ENCODE results near the gene DHX30.
"Not testable (repeated sequence)": the region's sequence is repeated elsewhere in the genome, so short reads cannot be mapped to it uniquely, and the experiment has no call there.

The DHX30 gene

DNA sequence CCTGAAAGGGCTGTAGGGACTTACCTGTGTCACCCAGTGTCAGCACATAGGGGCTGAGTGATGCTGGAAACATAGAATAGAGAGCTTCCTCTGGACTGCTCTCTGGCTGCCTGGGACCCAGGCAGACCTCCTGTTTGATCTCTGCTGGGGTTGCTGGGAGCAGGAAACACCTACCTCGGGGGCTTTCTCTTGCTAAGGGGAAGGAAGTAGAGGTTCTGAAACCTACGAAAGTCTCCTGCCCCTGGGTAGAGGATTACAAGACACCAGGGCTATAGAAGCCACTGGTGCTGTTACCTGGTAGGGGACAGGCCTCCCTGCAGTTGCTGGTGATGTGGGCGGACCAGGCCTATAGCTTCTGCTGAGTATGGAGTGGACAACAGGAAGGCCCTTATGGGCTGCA is 81.7 kb downstream of the DHX30 start:
- no peak for DNase-seq (ENCODE audit: low read depth)

DNA sequence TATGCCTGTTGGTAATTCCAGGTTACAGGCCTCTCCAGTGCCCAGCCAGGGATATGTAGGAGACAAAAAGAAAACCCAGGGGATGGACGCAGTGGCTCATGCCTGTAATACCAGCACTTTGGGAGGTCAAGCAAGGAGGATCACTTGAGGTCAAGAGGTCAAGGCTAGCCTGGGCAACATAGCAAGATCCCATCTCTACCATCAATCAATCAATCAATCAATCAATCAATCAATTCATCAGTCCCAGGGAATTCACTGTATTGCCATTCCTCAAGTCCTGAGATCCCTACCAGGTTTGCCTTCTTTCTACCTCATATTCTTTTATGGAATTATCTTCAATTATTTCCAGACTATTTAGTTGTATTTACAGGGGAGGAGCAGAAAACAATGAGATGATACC is 82.2 kb downstream of the DHX30 start:
- no peak for DNase-seq (ENCODE audit: low read depth)

DNA sequence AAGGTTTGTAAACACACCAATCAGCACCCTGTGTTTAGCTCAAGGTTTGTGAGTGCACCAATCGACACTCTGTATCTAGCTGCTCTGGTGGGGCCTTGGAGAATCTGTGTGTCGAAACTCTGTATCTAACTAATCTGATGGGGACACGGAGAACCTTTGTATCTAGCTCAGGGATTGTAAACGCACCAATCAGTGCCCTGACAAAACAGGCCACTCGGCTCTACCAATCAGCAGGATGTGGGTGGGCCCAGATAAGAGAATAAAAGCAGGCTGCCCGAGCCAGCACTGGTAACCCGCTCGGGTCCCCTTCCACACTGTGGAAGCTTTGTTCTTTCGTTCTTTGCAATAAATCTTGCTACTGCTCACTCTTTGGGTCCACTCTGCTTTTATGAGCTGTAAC is 85.1 kb downstream of the DHX30 start:
- DNase-seq (ENCODE audit: low read depth): not testable (repeated sequence)

DNA sequence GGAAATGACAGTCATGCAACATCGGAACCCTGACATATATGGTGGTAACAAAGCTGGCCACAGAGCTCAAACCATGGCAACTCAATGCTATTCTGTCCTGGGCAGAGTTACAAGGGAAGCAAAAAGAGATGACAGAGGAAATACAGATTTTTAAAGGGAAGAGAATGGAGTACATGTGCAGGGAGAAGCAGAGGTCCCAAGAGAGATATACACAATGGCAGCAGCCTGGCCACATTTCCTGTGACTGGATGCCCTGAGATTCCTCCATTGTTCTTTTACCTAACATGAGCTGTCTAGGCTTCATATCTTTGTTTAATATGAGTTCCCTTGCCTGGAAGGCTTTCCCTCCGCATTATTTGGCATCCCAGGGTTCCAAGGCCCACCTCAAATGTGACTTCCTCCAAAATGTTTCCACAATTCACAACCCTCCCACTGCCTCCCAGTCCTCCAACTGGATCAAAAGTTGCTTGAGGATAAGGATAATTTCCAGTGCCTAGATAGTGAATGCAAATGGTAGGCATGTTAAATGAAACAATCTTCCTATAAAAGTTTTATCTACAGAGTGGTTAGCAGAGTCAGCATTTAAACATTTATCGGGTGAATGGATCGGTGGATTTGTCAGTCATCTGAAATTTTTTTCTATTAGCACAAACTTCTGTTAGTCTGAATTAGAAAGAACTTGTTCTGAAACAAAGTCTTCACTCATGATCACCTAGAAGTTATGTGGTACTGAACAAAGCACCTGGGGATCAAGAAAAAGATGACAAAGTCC is 86.2 kb downstream of the DHX30 start:
- no peak for DNase-seq (ENCODE audit: low read depth)

DNA sequence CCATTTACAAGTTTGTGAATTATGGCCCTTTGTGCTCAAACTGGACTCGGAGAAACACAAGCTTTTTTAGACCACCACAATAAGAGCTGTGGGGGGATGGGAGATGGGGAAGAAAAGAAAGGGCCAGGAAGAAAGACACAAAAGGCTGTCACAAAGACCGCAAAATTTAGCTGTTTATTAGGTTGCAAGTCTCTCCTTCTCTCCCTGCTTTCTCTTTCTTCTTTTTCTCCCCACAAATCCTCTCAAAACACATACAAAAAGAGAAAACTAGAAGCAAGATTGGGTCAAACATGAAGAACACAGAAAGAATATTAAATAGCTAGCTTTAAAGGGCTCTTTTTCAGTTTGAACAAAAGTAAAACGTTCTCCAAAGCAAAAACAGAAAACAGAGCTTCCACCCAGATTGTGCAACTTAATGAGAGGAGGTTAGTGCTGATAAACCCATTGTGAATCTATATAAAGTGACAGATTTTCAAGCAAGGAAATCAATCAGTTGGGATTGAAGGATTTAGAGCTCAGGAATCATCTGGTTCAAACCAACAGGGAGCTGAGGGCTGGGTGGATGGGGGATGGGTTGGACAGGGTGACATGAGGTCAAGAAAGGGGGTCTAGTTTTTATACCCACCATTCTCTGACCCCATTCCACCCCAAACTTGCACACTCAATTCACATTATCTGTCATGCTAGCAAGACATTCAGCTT is 87.3 kb downstream of the DHX30 start:
- DNase-seq (ENCODE audit: low read depth): no peak

DNA sequence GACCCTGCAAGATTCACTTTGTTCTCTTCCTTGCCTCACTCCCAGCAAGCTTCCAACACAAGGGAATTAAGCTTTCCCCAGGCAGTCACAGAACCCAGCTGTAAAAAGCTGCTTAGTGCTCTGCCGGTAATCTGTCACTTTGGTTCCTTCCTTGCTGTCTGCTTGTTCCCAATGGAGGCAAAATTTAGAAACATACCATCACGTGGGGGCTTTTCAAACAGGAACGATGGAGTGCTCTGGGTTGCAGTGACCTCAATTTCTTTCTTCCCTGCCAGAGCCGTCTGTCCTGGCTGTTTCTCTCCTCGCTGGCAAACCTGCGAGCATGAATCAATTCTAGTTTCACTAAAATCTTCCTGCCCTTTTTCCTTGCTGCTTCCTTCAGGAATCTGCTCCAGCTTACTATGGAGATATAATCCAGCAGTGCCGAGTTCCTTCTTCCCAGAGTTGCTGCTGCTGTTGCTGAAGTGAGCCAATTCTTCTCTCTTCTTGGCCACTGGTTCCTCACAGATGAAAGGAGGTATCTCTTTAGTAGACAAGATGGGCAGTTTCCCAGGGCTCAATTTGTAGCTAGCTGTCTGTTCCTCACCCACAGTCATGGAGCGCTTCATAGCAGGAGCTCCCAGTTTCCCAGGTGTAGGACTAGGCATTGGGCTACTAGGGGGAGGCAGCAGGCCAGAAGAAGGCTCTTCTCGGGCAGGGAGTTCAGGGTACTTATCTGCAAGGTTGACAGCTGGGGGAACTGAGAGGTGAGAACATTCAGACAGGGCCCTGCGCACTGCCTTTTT is 88.1 kb downstream of the DHX30 start:
- no peak for DNase-seq (ENCODE audit: low read depth)

DNA sequence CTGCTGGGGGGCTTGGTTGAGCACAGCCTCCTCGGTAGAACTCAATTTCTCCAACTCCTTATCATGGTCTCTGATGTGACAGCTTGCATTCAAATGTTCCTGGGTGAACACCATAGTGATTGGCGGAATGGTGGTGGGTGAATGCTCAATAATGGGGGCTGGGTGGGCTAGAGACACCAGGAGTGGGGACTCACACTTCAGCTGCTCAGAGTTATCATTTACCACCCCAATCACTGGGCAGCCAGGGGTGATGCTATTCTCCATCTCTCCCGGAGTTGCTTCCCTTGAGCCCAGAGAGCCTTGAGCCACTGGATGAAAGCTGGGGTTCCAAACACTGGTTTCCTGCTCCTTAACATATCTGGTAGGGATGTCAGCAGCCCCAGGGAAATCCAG is 88.7 kb downstream of the DHX30 start:
- DNase-seq (ENCODE audit: low read depth): no peak

DNA sequence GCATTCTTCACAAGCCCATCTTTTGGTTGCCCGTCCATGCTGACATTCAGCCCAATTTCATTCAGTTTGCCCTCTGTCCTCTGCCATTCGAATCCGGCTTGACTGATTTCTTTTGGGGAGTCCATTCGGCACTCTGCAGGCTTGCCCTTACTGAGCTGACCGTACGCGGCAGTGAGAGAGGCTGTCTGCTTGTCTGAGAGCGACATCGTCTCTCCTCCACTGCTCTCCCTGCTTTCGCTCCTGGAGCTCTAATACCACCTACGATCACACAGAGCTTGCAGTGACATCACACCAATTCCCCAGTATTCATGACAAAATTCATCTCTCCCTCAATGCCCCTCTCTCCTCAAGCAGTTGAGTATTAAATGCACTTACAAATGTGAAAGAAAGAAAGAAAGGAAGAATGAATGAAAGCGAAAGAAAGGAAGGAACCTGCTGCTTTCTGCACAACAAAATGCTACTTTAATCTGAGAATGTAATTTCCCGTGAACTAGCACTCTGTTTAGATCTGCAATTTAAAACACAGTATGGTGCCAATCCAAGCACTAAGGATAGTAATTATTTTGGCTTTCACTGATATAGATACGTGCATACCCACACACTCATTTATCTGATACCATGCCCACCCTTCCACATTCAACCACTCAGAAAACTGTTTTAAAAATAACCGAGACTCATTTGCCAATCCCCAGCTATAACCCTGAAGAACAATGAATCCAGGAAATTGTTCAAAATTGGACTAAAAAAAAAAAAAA is 89.5 kb downstream of the DHX30 start:
- no peak for DNase-seq (ENCODE audit: low read depth)

DNA sequence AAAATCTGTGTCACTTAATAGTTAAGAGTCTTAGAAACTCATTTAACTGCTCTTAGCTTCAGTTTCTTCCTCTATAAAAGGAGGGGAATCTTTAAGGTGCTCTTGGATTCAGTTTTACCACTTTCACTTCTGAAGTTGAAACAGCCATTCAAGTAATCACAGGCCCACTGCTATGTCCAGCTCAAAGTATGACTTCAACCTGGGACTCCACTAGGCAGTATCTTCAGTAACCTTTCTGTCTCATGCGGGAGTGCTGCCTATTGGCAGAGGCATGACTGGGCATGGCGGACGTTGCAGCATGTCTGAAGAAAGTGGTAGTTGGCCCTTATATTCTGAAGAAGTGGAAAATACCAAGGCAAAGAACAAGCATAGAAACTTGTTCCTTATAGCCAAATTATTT is 92.3 kb downstream of the DHX30 start:
- no peak for DNase-seq (ENCODE audit: low read depth)

DNA sequence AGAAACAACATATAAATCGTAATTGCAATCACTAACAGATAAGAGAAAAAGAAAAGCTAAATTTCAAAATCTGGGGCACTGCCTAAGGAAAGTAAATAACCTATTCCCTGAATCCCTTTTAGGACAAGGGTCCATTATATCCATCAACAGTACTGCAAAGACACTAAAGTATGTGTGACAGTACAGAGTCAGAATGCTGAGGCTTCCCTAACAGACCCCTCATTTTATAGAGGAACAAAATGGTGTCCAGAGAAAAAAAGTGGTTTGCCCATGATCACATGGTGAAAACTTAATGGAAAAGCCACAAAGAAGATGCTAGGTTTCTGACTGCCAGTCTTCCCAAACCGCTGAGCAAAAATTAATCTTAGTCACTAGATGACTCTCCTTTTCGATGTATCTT is 93.8 kb downstream of the DHX30 start:
- DNase-seq (ENCODE audit: low read depth): no peak

DNA sequence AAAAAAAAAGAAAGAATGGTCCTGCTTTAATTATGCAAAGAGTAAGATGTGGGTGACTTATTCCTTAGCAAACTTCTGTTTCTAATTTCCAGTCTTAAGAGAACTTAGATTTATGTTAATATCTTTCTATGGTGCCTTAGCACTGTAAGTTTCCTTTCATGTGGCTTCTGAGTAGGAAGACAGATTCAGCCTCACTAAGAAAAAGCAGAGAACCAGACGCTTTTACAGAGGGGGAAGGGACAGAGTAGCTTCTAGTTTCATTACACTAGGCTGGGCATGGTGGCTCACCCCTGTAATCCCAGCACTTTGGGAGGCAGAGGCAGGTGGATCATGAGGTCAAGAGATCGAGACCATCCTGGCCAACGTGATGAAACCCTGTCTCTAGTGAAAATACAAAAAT is 95.0 kb downstream of the DHX30 start:
- no peak for DNase-seq (ENCODE audit: low read depth)

DNA sequence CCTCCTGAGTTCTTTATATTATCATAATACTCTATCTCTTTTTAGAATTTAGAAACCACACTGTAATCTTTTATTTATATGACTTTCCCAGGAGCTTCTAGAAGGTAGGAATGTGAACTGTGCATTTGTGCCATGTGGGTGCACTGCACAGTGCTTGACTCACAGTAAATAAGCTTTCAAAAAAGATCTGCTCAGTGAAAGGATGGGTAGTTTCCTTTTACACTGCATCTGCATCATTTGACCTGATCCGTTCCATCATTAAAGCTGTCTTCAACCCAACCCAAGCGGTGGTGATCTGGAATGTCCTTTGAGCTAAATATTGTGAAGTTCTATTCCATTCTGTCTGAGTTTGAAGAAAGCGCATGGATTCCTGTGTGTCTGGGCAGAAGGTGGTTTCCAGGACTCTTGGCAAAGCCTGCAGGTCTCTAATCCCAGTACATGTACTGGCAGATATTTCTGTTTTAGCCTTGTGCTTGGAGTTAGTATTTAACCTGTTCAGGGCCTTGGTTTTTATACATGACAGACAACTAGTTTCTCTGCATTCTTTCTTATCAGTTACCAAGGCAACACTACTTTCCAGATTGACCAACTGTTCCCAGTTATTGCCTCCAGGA is 96.7 kb downstream of the DHX30 start:
- no peak for DNase-seq (ENCODE audit: low read depth)
